ENCODE data around the gene TLE4.

Gene TLE4

DNA sequence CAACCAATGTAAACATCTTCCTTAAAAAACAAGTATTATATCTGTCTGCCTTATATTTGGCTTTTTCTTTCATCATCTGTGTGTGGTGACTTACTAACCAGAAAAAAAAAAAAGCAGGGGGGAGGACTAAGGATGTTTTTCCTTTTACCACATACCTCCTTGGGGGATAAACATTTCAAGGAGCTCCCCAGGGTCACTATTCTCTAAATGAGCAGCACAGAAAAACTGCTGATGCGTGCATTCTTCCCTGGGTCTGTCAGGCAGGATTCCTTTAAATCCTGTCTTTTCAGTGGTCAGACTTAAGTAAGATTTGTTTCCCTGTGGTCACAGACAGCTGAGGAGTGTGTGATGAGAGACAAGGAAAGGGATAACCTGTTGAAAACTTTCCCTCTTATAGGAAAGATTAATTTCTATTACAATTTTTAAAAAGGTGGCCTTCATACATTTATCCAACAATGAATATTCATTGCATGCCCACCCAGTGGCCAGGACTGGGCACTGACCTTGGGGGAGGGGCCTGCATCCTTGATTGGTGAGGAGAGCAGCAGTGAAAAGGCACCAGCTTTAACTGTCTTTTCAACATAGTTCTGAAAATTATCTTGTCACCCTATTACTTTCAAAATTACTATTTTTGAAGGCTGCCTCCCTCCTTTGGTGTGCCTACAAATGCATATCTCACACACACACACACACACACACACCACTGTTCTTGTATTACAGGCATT is 123.1 kb downstream of the TLE4 start:
- no peak for DNase-seq

DNA sequence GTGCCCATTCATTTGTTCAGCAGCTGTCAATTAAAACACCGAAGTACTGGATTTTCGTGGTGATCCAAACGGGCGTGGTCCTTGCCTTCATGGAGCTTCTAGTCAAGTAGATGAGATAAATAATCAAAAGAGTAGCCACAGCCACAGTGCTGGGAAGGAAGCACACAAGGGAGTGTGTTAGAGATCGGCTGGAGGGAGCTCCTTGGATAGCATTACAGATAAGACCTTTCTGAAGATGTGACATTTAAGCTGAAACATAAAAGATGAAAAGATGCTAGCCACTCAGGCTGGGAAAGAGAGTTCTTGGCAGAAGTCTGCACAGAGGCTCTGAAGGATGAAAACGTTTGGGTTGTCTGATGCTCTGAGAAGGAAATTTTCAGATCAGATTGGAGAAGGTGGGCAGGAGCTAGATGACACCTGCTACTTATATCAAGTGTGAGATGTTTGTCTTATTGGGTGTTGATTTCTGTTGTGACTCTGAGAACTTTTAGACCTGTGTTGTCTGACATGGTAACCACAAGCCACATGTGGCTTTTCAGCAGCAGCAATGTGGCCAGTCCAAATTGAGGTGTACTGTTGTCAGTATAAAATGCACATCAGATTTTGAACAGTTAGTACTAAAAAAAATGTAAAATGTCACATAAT is 123.9 kb downstream of the TLE4 start:
- peak; percentile 11 to 29 for DNase-seq

DNA sequence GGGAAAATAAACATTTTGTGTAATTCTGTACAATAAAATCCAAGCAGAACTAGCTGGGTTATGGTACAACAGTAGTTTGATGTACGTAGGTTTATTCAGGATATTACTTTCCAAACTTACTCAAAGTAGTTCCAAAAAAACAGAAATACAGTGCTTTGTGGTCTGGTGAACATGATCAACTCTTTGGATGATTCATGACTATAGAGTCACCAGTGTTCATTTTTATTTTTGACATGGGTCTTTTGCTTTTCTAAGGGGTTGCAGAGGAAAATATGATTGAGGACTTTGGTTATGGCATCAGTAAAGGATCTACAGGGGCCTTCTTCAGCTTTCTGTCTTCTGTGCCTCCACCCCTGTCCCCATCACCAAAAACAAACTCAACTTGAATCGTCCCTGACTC is 127.2 kb downstream of the TLE4 start:
- DNase-seq, result no peak

GRCh38 chr9:79699479-79699878 is 127.7 kb downstream of the TLE4 start:
- DNase-seq, result no peak

DNA sequence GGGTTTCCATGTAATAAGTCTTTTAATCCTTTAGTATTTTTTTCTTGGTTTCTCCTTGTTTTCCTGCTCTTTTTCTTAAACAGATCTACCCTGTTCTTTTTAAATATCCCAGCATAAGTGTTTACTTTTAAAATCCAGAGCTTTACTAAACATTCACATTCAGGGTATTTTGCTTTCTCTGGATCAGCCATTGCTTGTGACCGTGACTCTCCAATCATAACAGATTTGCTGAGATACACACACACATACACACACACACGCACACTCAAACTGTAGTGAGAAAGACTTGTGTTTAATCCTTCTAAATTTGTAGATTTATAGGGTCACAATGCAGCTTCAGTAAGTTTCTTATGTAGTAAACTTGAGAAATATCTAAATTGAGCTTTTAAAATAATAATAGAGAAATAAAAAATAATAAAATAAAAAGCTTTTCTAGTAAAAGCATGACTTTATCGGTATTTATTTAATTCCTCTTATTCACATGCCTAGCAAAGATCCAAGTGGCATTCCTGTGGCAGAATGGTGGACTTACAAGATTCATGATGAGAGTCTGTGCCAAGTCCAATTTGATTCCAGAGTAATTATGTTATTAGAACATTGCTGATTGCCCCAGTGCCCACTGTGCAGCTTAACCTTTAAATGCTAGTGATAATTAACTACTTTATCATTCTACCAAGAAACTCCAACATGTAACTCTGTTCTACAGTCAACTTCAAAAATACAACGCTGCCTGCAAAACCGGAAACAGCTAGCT is 129.0 kb downstream of the TLE4 start:
- DNase-seq, result no peak

- peak; percentile 6 to 59 for DNase-seq
These were observed 129.9 kb downstream of the TLE4 start for GRCh38 chr9:79701651-79702050.

DNA sequence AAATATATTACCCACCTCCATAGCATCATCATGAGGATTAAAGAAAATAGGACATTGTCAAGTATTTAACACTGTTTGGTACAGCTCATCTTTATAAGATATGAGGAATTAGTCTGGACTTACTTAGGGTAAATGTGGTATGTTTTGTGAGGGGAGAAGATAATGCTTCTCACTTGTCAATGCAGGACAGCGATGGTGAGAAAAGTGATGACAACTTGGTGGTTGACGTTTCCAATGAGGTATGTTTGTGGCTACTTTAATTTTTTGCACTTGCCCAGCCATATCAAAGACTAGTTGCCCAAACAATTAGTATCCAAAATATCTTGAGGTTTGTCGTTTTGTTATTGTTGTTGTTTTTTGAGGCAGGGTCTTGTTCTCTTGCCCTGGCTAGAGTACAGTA is 133.9 kb downstream of the TLE4 start:
- no peak for DNase-seq

GRCh38 chr9:79706512-79706911 is 134.7 kb downstream of the TLE4 start:
- no peak for DNase-seq

- DNase-seq, result no peak
These were observed 135.8 kb downstream of the TLE4 start for GRCh38 chr9:79707589-79707988.

DNA sequence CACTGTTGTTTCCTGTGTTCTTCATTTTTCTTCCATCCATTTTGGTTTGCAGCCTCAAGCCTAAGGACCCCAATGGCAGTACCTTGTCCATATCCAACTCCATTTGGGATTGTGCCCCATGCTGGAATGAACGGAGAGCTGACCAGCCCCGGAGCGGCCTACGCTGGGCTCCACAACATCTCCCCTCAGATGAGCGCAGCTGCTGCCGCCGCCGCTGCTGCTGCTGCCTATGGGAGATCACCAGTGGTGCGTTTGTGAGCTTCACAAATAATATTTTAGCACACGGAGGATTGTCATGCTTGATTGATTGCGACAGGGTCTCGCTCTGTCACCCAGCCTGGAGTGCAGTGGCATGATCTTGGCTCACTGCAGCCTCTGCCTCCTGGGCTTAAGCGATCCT is 136.8 kb downstream of the TLE4 start:
- DNase-seq, result no peak

- no peak for DNase-seq
These were observed 138.2 kb downstream of the TLE4 start for GRCh38 chr9:79709743-79710674.

DNA sequence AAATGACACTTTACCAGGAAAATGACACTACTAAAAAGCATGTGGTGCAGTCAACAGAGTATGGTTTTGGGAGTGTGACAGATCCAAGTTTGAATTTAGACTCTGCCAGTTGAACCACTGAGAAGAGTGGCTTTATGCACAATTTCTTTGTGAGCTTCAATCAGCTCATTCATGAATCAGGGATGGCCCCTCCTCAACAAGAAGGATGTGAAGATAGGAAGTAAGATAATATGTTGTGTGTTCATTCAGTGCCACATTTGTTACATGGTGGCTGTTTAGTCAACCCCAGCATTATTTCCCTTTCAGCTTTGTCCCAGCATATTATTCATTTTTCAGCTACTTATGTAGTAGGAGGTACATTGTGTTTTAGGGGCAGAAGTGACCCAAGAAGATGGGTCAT is 140.1 kb downstream of the TLE4 start:
- DNase-seq, result no peak

DNA sequence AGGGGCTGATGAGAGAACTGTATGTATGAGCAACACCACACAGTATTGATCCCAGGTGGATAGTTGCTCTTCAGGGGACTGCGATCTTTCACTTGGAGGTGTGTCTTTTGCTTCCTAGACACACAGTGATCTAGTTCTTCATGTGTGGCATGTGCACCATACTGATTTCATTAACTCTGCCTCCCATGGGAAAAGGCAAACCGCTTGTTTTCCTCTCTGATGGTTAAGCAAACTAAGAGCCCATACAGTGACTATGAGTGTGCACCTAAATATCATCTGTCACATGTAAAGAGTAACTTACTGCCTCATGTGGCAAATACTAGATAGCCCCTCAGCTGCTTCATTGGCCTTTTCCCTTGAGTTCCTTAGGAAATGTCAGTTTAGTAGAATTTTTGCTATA is 147.3 kb downstream of the TLE4 start:
- DNase-seq, result no peak

DNA sequence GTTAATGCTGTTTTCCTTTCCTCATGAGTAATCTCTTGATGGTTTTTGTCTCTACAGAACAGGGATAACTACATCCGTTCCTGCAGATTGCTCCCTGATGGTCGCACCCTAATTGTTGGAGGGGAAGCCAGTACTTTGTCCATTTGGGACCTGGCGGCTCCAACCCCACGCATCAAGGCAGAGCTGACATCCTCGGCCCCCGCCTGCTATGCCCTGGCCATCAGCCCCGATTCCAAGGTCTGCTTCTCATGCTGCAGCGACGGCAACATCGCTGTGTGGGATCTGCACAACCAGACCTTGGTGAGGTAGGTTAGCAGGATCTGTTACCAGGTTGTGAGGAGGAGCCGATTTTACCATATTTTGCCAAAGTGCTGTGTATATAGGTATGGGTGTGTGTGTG is 148.2 kb downstream of the TLE4 start:
- DNase-seq, result no peak

- no peak for DNase-seq
These were observed 159.6 kb downstream of the TLE4 start for GRCh38 chr9:79731171-79731890.

GRCh38 chr9:79735023-79735779 is 163.4 kb downstream of the TLE4 start:
- no peak for DNase-seq

GRCh38 chr9:79736051-79736450 is 164.3 kb downstream of the TLE4 start:
- DNase-seq, result no peak

GRCh38 chr9:79741381-79741780 is 169.6 kb downstream of the TLE4 start:
- DNase-seq, result no peak

- no peak for DNase-seq
These were observed 170.5 kb downstream of the TLE4 start for GRCh38 chr9:79742110-79742721.

DNA sequence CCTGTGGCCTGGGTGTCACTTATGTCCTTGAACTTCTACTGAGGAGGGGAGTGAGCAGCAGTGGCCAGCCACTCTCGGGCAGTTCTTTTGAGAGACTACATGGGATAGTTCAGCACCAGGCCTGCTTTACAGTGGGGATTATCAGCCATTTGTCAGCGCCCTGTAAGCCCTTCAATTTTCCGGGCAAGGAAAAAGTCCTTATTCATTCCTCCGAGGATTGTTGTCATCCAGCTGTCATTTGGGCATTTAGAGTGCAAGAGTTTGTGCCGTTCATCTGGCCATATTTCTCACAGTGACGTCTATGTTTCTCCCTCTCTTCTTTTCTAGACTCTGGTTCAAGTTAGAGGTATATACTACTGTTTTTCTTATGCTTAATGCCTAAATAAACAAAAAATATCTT is 172.8 kb downstream of the TLE4 start:
- no peak for DNase-seq

- no peak for DNase-seq
These were observed 174.1 kb downstream of the TLE4 start for GRCh38 chr9:79745752-79746336.

All from CD4-positive, alpha-beta T cell treated with Interleukin-1 beta for 1 hour (primary cell).